GM23338 (cell line): ENCODE measurements around the gene UBN1. TPM values are rescaled to one million over a fixed set of nuclear protein-coding genes. Genes with fewer than 3 reads are reported as not detected.

Source experiments
- ATAC-seq: fragments of 200-7000 bp; cut with Tn5 transposase; 3 replicates; pipeline ENCODE4 v1.9.1; 2020
- DNase-seq: peaks from one replicate; pipeline ENCODE4 v3.0.0-alpha.2; 2015; ENCODE audit warnings: low spot score
- H2AFZ ChIP-seq: fragments of 200-600 bp; sonication (generic); 2 replicates; pipeline ENCODE4 v1.8.0; 2016; ENCODE audit warnings: antibody characterized with exemption, mild to moderate bottlenecking, moderate library complexity
- H3F3A ChIP-seq: fragments of 200-600 bp; sonication (generic); replicated peaks from 2 replicates; pipeline ENCODE4 v1.8.0; 2017; ENCODE audit warnings: antibody characterized with exemption, mixed run types, low read depth
- H3K27ac ChIP-seq: fragments of 200-600 bp; sonication (generic); 2 replicates; pipeline ENCODE4 v1.6.1; 2016; ENCODE audit warnings: low read depth
- H3K27me3 ChIP-seq: fragments of 200-600 bp; sonication (generic); 2 replicates; pipeline ENCODE4 v1.8.0; 2016; ENCODE audit warnings: mild to moderate bottlenecking, mixed run types, moderate library complexity; ENCODE audit not compliant: insufficient read depth
- H3K36me3 ChIP-seq: fragments of 200-600 bp; sonication (generic); 2 replicates; pipeline ENCODE4 v1.8.0; 2016; ENCODE audit warnings: mild to moderate bottlenecking; ENCODE audit not compliant: insufficient read depth
- H3K4me1 ChIP-seq: fragments of 200-600 bp; sonication (generic); 2 replicates; pipeline ENCODE4 v1.8.0; 2016; ENCODE audit warnings: mild to moderate bottlenecking, moderate library complexity; ENCODE audit not compliant: insufficient read depth
- H3K4me2 ChIP-seq: fragments of 200-600 bp; sonication (generic); 2 replicates; pipeline ENCODE4 v1.7.1; 2017; ENCODE audit warnings: mixed run types
- H3K4me3 ChIP-seq: fragments of 200-600 bp; sonication (generic); 2 replicates; pipeline ENCODE4 v1.6.1; 2016; ENCODE audit warnings: mixed run types
- H3K79me2 ChIP-seq: fragments of 200-600 bp; sonication (generic); replicated peaks from 2 replicates; pipeline ENCODE4 v1.8.0; 2017; ENCODE audit warnings: mild to moderate bottlenecking; ENCODE audit not compliant: insufficient read depth
- H3K9me2 ChIP-seq: fragments of 200-600 bp; sonication (generic); 2 replicates; pipeline ENCODE4 v1.8.0; 2017; ENCODE audit not compliant: insufficient read depth
- H4K20me1 ChIP-seq: fragments of 200-600 bp; sonication (generic); replicated peaks from 2 replicates; pipeline ENCODE4 v1.8.0; 2017; ENCODE audit warnings: mild to moderate bottlenecking; ENCODE audit not compliant: insufficient read depth
- H3K27ac Mint-ChIP-seq: 2 replicates; pipeline ENCODE4 v1.8.0; 2020; ENCODE audit warnings: inconsistent platforms, mild to moderate bottlenecking, moderate library complexity, mixed read lengths
- H3K27me3 Mint-ChIP-seq: 3 replicates; pipeline ENCODE4 v1.8.0; 2022; ENCODE audit warnings: low read depth, mild to moderate bottlenecking, moderate library complexity, mixed read lengths, inconsistent platforms; ENCODE audit not compliant: insufficient read depth, poor library complexity
- H3K36me3 Mint-ChIP-seq: 3 replicates; pipeline ENCODE4 v1.8.0; 2021; ENCODE audit warnings: low read depth, mild to moderate bottlenecking, inconsistent platforms, moderate library complexity, mixed read lengths
- H3K4me1 Mint-ChIP-seq: 3 replicates; pipeline ENCODE4 v1.8.0; 2020; ENCODE audit warnings: mild to moderate bottlenecking, inconsistent platforms, mixed read lengths
- H3K4me3 Mint-ChIP-seq: 3 replicates; pipeline ENCODE4 v1.8.0; 2021; ENCODE audit warnings: moderate library complexity, mild to moderate bottlenecking, inconsistent platforms, mixed read lengths
- H3K9me3 Mint-ChIP-seq: 3 replicates; pipeline ENCODE4 v1.8.0; 2020; ENCODE audit warnings: moderate library complexity, mild to moderate bottlenecking, inconsistent platforms, mixed read lengths
- CREB1 ChIP-seq: fragments of 250-450 bp; sonication (Bioruptor Pico); IDR thresholded peaks from 2 replicates; pipeline ENCODE4 v1.5.0; 2020; ENCODE audit warnings: low read depth, mild to moderate bottlenecking, moderate library complexity
- CTCF ChIP-seq, 2 experiments: fragments of 200-600 bp in 1 of 2; sonication (generic) in 1 of 2; conservative IDR thresholded peaks; 2 replicates each; pipeline versions ENCODE4 v1.5.1 to v1.6.1; 2016 to 2017; ENCODE audit warnings: antibody characterized with exemption in 2 of 2, low read depth in 2 of 2, mild to moderate bottlenecking in 2 of 2, moderate library complexity in 1 of 2
- JUNB ChIP-seq: IDR thresholded peaks from one replicate; pipeline ENCODE4 v1.6.1; 2016; ENCODE audit warnings: antibody characterized with exemption; ENCODE audit not compliant: unreplicated experiment
- ZNF462 ChIP-seq: fragments of 250-450 bp; sonication (Bioruptor Pico); IDR thresholded peaks from 2 replicates; pipeline ENCODE4 v1.5.0; 2020; ENCODE audit warnings: mild to moderate bottlenecking, moderate library complexity
- polyA plus RNA-seq: library from polyadenylated mRNA; unstranded; fragments of >200 nt; fragmentation: Nextera tagmentation; extraction: Ambion mirVana; gene quantifications from 2 replicates; pipeline ENCODE4 v1.2.1, GENCODE V29; 2016
- total RNA-seq: library from RNA; depleted of rRNA; stranded (reverse); fragments of >200 nt; shearing (Covaris generic); gene quantifications from 2 replicates; pipeline ENCODE4 v1.2.3, GENCODE V29; 2014

Gene UBN1
- total and polyA plus RNA-seq, 2 experiments from 2014 or later = 18.3 to 46.8 TPM

- Histone ChIP-seq H3K4me1 (no peaks in the 10 kb centered on the region), H2AFZ (no peak overlapping the region), H3K4me2 (no peak overlapping the region), H3K79me2 (0 out of 2 replicates have a peak, but pooled peaks cover 3% of the 10 kb centered on the region), H3F3A (0 out of 2 replicates have a peak, but pooled peaks cover 8% of the 10 kb centered on the region), H3K27me3 (no peaks in the 10 kb centered on the region), H3K27ac (no peak overlapping the region), H3K4me3 (no peak overlapping the region), H3K36me3 (peaks cover 29% of the 10 kb centered on the region), H3K9me2 (no peaks in the 10 kb centered on the region), H4K20me1 (no peaks in the 10 kb centered on the region; the same call in 1 of the 2 replicates)
- H3K36me3 Mint-ChIP-seq = peaks cover 81% of the 10 kb centered on the region
- DNase-seq = no peak
- no peaks in the 10 kb centered on the region for H3K4me1 Mint-ChIP-seq
- ATAC-seq = no peak
- H3K27me3 Mint-ChIP-seq = peaks cover 8% of the 10 kb centered on the region
- TF ChIP-seq CREB1 (CRISPR knock-in tag) = no peak
- no peak for TF ChIP-seq JUNB
- TF ChIP-seq ZNF462 = no peak
- no peak overlapping the region for H3K27ac Mint-ChIP-seq
- H3K4me3 Mint-ChIP-seq = no peak overlapping the region
- H3K9me3 Mint-ChIP-seq = no peaks in the 10 kb centered on the region
Measured at GRCh38 chr16:4814046-4814445, 33.2 kb upstream of the UBN1 start.

- H3K36me3 Mint-ChIP-seq = peaks cover 82% of the 10 kb centered on the region
- H3K27ac Mint-ChIP-seq = no peak overlapping the region
- H3K4me2 ChIP-seq = no peak overlapping the region
- DNase-seq (peak; percentile 48), ATAC-seq (peak; percentile 33; the same call in 1 of the 3 replicates)
- no peaks in the 10 kb centered on the region for H3K4me1 Mint-ChIP-seq
- no peaks in the 10 kb centered on the region for H3K9me2 ChIP-seq
- peaks cover 8% of the 10 kb centered on the region for H3K27me3 Mint-ChIP-seq
- no peak overlapping the region for H2AFZ ChIP-seq
- no peak overlapping the region for H3K4me3 ChIP-seq
- 0 out of 2 replicates have a peak, but pooled peaks cover 8% of the 10 kb centered on the region for H3F3A ChIP-seq
- no peaks in the 10 kb centered on the region; the same call in 1 of the 2 replicates for H4K20me1 ChIP-seq
- peaks cover 27% of the 10 kb centered on the region for H3K36me3 ChIP-seq
- H3K4me1 ChIP-seq = no peaks in the 10 kb centered on the region
- H3K27me3 ChIP-seq = no peaks in the 10 kb centered on the region
- no peak overlapping the region for H3K4me3 Mint-ChIP-seq
- no peak for TF ChIP-seq JUNB
- TF ChIP-seq CTCF (conservative IDR thresholded peaks at IDR 0.05; ENCODE audit: low read depth in 2 of 2) = peak; percentile 26 to 37; a peak in 3 of 4 replicates
- H3K27ac ChIP-seq = no peak overlapping the region
- H3K9me3 Mint-ChIP-seq = no peaks in the 10 kb centered on the region
- H3K79me2 ChIP-seq = 0 out of 2 replicates have a peak, but pooled peaks cover 3% of the 10 kb centered on the region
Measured at GRCh38 chr16:4814542-4815173, 32.6 kb upstream of the UBN1 start.
